ENCODE results near the gene LRRK2.
"Not testable (repeated sequence)": the region's sequence is repeated elsewhere in the genome, so short reads cannot be mapped to it uniquely, and the experiment has no call there.

LRRK2 gene

DNA sequence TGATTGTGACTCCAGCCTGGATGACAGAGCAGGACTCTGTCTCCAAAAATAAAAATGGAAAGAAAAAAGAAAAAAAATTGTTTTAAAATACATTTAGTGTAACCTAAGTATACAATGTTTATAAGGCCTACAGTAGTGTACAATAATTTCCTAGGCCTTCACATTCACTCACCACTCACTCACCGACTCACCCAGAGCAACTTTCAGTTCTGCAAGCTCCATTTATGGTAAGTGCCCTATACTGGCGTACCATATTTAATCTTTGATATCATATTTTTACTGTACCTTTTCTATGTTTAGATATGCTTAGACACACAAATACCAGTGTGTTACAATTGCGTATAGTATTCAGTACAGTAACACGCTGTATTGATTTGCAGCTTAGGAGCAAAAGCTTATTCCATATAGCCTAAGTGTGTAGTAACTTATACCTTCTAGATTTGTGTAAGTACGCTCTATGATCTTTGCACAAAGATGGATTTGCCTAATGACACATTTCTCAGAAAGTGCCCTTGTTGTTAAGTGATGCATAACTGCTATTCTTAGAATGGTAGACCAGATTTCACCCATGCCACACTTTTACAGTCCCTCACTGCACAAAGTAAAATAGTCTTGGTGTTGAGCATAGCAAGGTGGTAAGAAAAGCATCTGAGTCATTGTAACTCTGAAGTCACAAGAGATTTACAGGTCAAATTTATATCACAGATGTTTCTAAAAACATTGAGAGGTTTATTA, 151.9 kb downstream of the LRRK2 start:
- no peak for DNase-seq
- Histone ChIP-seq H3K27ac (ENCODE audit: insufficient read depth, low read length, poor library complexity, severe bottlenecking) (no peak overlapping the region), H3K4me1 (ENCODE audit: control insufficient read depth, insufficient read depth, low read length, poor library complexity, severe bottlenecking) (no peaks in the 10 kb centered on the region), H3K27me3 (replicated peaks; ENCODE audit: control insufficient read depth, insufficient read depth, low read length, poor library complexity, severe bottlenecking) (no peaks in the 10 kb centered on the region), H3K4me3 (ENCODE audit: insufficient read depth, low read depth, low read length, poor library complexity, severe bottlenecking) (no peak overlapping the region), H3K9me3 (ENCODE audit: control insufficient read depth, low read length) (no peaks in the 10 kb centered on the region), H3K36me3 (ENCODE audit: control insufficient read depth, insufficient read depth, low read length) (no peaks in the 10 kb centered on the region)

DNA sequence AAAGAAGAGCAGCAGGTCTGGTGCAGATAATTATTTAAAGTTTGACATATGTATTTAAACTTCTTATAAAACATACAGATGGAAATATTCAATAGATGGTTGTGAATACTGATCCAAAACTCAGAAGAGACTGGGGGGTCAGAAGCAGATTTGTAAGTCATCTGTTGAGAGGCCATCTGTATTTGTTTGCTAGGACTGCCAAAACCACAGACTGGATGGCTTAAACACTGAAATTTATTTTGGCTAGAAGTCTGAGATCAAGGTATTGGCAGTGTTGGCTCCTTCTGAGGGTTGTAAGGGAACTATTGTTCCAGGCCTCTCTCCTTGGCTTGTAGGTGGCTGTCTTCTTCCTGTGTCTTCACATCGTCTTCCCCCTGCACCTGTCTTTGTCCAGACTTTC, 153.9 kb downstream of the LRRK2 start:
- H3K4me3 ChIP-seq (ENCODE audit: insufficient read depth, low read depth, low read length, poor library complexity, severe bottlenecking): no peak overlapping the region
- H3K4me1 ChIP-seq (ENCODE audit: control insufficient read depth, insufficient read depth, low read length, poor library complexity, severe bottlenecking): no peaks in the 10 kb centered on the region
- no peaks in the 10 kb centered on the region for H3K27me3 ChIP-seq (replicated peaks; ENCODE audit: control insufficient read depth, insufficient read depth, low read length, poor library complexity, severe bottlenecking)
- no peaks in the 10 kb centered on the region for H3K36me3 ChIP-seq (ENCODE audit: control insufficient read depth, insufficient read depth, low read length)
- H3K9me3 ChIP-seq (ENCODE audit: control insufficient read depth, low read length): no peaks in the 10 kb centered on the region
- no peak for DNase-seq
- H3K27ac ChIP-seq (ENCODE audit: insufficient read depth, low read length, poor library complexity, severe bottlenecking): no peak overlapping the region

DNA sequence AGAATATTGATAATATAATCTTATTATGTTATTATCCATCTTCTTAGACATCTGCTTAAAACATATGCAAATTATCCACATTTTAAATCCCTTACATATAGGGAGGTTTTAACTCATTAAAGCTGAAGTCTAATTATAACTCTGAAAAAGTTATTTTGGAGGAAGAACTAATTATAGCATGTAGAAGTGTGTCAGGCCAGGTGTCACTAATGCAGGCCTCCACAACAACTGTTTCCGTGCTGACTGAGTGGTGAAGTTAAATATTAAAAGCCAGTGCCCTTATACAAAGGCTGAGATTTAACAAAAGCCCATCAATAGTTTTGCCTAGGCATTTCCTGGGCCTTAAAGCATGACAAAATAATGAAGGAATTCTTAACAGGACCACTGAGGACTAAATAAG, 157.4 kb downstream of the LRRK2 start:
- Histone ChIP-seq H3K27ac (ENCODE audit: insufficient read depth, low read length, poor library complexity, severe bottlenecking) (no peak overlapping the region), H3K36me3 (ENCODE audit: control insufficient read depth, insufficient read depth, low read length) (no peaks in the 10 kb centered on the region), H3K4me3 (ENCODE audit: insufficient read depth, low read depth, low read length, poor library complexity, severe bottlenecking) (no peak overlapping the region), H3K9me3 (ENCODE audit: control insufficient read depth, low read length) (no peaks in the 10 kb centered on the region), H3K4me1 (ENCODE audit: control insufficient read depth, insufficient read depth, low read length, poor library complexity, severe bottlenecking) (no peaks in the 10 kb centered on the region), H3K27me3 (replicated peaks; ENCODE audit: control insufficient read depth, insufficient read depth, low read length, poor library complexity, severe bottlenecking) (no peaks in the 10 kb centered on the region)
- no peak for DNase-seq

GRCh38 chr12:40387279-40387678, 162.5 kb downstream of the LRRK2 start:
- H3K36me3 ChIP-seq (ENCODE audit: control insufficient read depth, insufficient read depth, low read length); H3K27me3 ChIP-seq (replicated peaks; ENCODE audit: control insufficient read depth, insufficient read depth, low read length, poor library complexity, severe bottlenecking); H3K27ac ChIP-seq (ENCODE audit: insufficient read depth, low read length, poor library complexity, severe bottlenecking); H3K4me1 ChIP-seq (ENCODE audit: control insufficient read depth, insufficient read depth, low read length, poor library complexity, severe bottlenecking); H3K4me3 ChIP-seq (ENCODE audit: insufficient read depth, low read depth, low read length, poor library complexity, severe bottlenecking); DNase-seq; H3K9me3 ChIP-seq (ENCODE audit: control insufficient read depth, low read length): not testable (repeated sequence)

DNA sequence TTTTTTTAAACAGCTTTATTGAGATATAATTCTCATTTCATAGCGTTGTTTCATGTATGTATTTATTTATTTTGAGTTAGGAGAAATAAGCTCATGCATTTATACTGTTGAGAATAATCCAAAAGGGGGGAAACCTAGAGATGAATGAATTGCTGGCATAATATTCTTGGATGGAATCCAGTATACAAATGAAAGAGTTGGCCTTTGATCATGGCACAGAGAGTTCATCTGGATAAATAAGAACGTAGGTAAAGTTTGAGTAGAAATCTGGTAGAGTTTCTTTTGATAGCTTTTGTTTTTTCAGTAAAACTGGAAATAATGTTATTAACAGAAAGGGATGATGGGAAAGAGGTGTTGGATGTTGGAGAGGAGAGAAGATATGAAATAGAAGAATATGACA, 166.2 kb downstream of the LRRK2 start:
- no peaks in the 10 kb centered on the region for H3K36me3 ChIP-seq (ENCODE audit: control insufficient read depth, insufficient read depth, low read length)
- DNase-seq: no peak
- no peaks in the 10 kb centered on the region for H3K27me3 ChIP-seq (replicated peaks; ENCODE audit: control insufficient read depth, insufficient read depth, low read length, poor library complexity, severe bottlenecking)
- no peak overlapping the region for H3K27ac ChIP-seq (ENCODE audit: insufficient read depth, low read length, poor library complexity, severe bottlenecking)
- H3K4me1 ChIP-seq (ENCODE audit: control insufficient read depth, insufficient read depth, low read length, poor library complexity, severe bottlenecking): no peaks in the 10 kb centered on the region
- no peaks in the 10 kb centered on the region for H3K9me3 ChIP-seq (ENCODE audit: control insufficient read depth, low read length)
- no peak overlapping the region for H3K4me3 ChIP-seq (ENCODE audit: insufficient read depth, low read depth, low read length, poor library complexity, severe bottlenecking)

DNA sequence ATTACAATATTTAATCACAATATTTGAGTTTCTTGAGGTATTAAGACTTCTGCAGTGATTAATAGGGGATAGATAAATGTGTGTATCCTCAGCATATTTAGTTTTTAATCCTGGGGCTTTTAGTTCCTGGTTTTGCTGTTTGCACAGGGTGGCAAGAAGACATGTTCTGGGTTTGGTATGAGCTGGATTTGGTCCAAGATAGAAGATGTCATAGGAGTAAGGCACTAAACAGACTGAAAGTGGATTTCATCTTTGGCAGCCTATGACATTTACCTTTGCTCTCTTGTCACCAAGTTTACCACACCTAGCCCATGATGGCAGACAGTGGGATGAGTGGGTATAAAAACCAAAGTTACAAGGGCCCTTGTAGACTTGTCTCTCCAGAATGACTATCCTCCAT, 168.2 kb downstream of the LRRK2 start:
- Histone ChIP-seq H3K27ac (ENCODE audit: insufficient read depth, low read length, poor library complexity, severe bottlenecking) (no peak overlapping the region), H3K36me3 (ENCODE audit: control insufficient read depth, insufficient read depth, low read length) (no peaks in the 10 kb centered on the region), H3K4me3 (ENCODE audit: insufficient read depth, low read depth, low read length, poor library complexity, severe bottlenecking) (no peak overlapping the region), H3K4me1 (ENCODE audit: control insufficient read depth, insufficient read depth, low read length, poor library complexity, severe bottlenecking) (no peaks in the 10 kb centered on the region), H3K27me3 (replicated peaks; ENCODE audit: control insufficient read depth, insufficient read depth, low read length, poor library complexity, severe bottlenecking) (no peaks in the 10 kb centered on the region), H3K9me3 (ENCODE audit: control insufficient read depth, low read length) (no peaks in the 10 kb centered on the region)
- no peak for DNase-seq

- no peak overlapping the region for H3K4me3 ChIP-seq (ENCODE audit: insufficient read depth, low read depth, low read length, poor library complexity, severe bottlenecking)
- no peaks in the 10 kb centered on the region for H3K4me1 ChIP-seq (ENCODE audit: control insufficient read depth, insufficient read depth, low read length, poor library complexity, severe bottlenecking)
- H3K36me3 ChIP-seq (ENCODE audit: control insufficient read depth, insufficient read depth, low read length): no peaks in the 10 kb centered on the region
- H3K27ac ChIP-seq (ENCODE audit: insufficient read depth, low read length, poor library complexity, severe bottlenecking): no peak overlapping the region
- H3K27me3 ChIP-seq (replicated peaks; ENCODE audit: control insufficient read depth, insufficient read depth, low read length, poor library complexity, severe bottlenecking): no peaks in the 10 kb centered on the region
- DNase-seq: no peak
- no peaks in the 10 kb centered on the region for H3K9me3 ChIP-seq (ENCODE audit: control insufficient read depth, low read length)
Observed at GRCh38 chr12:40399656-40400055, 174.9 kb downstream of the LRRK2 start.

DNA sequence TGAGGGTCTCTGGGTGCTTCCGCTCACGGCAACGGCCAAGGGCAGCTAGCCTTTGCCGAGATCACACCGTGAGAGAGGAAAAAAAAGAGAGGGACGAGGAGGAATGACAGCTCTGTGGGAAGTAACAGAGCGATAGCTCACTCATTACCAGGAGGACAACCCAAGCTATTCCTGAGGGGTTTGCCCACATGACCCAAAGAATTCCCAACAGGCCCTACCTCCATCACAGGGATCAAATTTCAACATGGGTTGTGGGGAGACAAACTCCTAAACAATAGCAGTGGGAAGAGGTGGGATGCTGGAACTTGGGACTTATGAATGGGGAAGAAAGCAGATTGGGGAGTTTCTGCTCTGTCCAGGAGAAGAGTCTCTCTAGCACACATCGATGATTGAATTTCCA, 180.6 kb downstream of the LRRK2 start:
- no peak for DNase-seq
- H3K9me3 ChIP-seq (ENCODE audit: control insufficient read depth, low read length): no peaks in the 10 kb centered on the region
- H3K4me3 ChIP-seq (ENCODE audit: insufficient read depth, low read depth, low read length, poor library complexity, severe bottlenecking): no peak overlapping the region
- H3K36me3 ChIP-seq (ENCODE audit: control insufficient read depth, insufficient read depth, low read length): no peaks in the 10 kb centered on the region
- H3K27ac ChIP-seq (ENCODE audit: insufficient read depth, low read length, poor library complexity, severe bottlenecking): no peak overlapping the region
- no peaks in the 10 kb centered on the region for H3K27me3 ChIP-seq (replicated peaks; ENCODE audit: control insufficient read depth, insufficient read depth, low read length, poor library complexity, severe bottlenecking)
- no peaks in the 10 kb centered on the region for H3K4me1 ChIP-seq (ENCODE audit: control insufficient read depth, insufficient read depth, low read length, poor library complexity, severe bottlenecking)

Data from effector memory CD4-positive, alpha-beta T cell (primary cell).